T-helper 1 cell treated with Interleukin-12 subunit alpha and Interleukin-12 subunit beta and Interleukin-4 antibody, amounts not matched to agents 30 ng/mL and 1 ng/mL, for 36 hours (primary cell): ENCODE results near the gene PFKFB1. TPM values are rescaled to one million over a fixed set of nuclear protein-coding genes. Genes with fewer than 3 reads are reported as not detected.
"Not testable (repeated sequence)": the region's sequence is repeated elsewhere in the genome, so short reads cannot be mapped to it uniquely, and the experiment has no call there.

ENCODE experiments used
- intact Hi-C: fragments of 100-400 bp; cut with micrococcal nuclease; formaldehyde crosslinking; loops from one replicate; pipeline ENCODE4 v1.15.1; 2024
- total RNA-seq: library from RNA; stranded (reverse); gene quantifications from 2 replicates; pipeline ENCODE4 v1.2.3, GENCODE V29; 2022

Gene PFKFB1
- total RNA-seq, 1 donor from 2014 or later, result 0.56 TPM

DNA sequence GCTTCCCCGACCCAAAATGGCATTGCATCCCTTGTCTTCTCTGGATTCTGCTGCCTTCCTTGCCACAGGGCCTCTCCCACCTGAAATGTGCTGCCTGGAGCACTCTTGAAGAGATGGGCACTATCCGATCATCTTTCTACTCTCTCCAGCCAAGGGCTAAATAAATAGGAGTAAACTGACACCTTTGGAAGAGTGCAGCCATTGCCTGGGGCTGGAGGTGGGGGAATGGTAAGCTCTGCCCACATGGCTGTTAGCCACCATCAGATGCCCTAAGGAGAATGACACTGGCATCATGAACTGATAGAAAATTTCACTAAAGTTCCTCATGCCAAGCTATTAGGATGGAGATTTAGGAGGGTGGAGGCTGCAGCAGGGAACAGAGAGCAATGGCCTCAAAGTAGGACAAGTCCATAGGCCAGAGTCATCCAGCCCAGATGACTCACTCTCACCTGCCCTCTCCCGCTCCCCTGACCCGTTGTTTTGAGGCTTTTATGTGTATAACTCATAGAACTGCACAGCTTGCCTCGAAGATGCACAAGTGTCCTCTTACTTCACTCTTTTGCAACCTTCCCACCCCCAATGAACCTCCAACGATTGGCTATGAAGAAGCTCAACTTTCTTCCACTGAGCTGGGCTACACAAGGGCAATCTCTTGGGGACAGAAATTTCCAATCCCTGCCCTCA is 822 bp upstream of the PFKFB1 start:
- intact Hi-C loops, result loop anchor here (10.0 kb wide), 1 partner anchor 1770 kb away; the partner anchor contains the start of gene KDM5C

DNA sequence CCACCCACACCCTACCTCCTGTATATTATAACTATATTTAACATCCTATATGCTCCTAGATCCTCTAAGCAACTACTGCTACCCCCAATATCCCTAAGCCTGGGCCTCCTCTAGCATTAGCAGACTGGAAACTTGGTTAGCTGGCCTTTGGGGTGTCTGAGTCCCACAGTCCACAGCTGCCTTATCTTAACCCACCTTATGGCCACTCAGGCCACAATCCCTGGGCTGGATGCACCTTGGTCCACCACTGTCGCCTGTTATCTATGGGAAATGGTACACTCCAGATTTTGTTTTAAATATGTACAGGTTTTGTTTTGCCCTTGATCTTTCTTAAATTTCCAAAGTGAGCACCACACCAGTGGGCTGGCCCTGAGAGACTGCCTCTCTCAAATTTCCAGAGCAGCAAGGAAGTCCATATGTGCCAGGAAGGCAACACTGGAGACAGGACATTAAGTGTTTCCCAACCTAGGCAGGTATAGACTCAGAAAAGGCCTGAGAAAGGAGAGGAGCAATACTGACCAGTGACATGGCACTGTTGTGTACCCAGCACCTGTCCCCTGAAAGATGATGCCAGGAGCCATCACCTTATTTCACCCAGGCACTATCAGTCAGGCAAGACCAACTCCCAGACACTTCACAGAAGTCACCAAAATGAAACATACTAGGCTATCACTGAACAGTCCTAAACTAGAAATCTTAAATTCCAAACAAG is 921 bp downstream of the PFKFB1 start:
- intact Hi-C loops, result loop anchor here (10.0 kb wide), 1 partner anchor 1768 kb away; the partner anchor contains the start of gene KDM5C

DNA sequence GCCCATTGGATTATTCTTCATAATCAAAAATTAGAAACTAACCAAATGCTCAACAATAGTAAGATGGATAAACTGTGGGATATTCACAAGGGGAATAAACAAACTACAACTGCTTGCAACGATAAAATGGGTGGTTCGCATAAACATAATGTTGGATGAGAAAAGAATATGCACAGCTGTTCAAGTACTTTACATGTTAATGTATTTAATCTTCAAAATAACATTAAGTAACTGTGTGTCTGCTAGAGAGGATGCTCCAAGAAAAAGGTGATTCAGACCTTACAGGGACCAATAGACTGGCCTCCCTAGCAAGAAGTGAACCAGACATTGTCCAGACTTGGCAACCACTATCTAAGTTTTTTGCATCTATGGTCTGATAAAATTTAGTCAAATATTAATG is 2.3 kb downstream of the PFKFB1 start:
- intact Hi-C loops, result loop anchor here (10.0 kb wide), 1 partner anchor 1767 kb away; the partner anchor contains the start of gene KDM5C

DNA sequence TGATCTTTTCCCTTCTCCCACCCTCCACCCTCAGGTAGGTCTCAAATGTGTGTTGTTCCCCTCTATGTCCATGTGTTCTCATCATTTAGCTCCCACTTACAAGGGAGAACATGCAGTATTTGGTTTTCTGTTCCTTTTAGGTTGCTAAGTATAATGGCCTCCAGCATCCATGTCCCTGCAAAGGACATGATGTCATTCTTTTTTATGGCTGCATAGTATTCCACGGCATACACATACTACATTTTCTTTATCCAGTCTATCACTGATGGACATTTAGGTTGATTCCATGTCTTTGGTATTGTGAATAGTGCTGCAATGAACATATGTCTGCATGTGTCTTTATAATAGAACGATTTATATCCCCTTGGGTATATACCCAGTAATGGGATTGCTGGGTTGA is 10.7 kb downstream of the PFKFB1 start:
- intact Hi-C loops, result not testable (repeated sequence)

DNA sequence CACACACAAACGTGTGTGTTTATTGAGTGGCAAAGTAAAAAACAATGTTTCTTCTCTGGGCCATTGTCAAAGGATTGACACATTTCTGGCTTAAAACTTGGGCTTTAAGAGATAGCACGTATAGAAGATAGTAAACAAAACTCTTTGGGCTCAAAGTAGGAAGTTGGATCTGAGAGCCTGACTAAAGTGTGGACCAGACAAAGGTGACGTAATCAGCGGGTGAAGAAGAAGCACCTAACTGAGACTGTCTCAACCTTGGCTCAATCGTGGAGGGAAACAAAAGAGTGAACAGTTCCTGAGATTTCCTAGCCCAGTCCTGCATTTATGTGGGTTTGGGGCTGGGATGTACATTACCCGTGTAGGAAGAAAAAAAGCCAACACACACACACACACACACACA is 13.7 kb downstream of the PFKFB1 start:
- intact Hi-C loops, result no loop called here

DNA sequence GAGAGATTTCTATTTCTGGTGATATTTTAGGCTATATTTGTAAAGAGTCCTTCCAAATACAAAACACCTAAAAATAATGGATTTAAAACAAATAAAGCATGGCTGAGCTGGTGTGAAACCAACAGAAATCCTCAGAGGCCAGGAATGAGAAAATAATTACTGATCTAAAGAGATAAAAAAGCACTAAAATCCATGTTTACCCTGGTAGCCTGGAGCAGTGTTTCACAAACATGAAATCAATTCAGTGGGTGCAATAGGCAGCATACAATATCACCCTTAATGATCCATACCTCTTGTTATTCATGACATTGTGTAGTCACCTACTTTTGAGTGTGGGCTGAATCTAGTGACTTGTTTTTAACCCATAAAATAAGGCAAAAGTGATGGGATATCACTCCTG is 14.6 kb downstream of the PFKFB1 start:
- intact Hi-C loops, result no loop called here

DNA sequence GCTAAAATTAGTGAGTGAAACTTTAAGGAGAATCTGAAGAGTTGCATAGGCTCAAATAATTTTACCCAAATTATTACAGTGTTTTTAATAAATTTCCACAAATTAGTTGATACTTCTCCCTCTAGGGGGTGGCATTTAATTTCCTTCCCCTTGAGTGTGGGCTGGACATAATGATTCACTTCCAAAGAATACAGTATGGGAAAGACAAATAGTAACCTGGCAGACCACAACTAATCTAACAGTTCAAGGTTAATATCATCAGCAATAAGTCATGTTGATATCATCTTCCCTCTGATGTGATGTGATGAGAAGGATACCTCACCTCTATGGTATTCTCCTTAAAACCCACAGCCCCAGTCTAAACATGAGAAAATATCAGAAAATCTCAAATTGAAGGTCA is 15.5 kb downstream of the PFKFB1 start:
- intact Hi-C loops, result no loop called here

DNA sequence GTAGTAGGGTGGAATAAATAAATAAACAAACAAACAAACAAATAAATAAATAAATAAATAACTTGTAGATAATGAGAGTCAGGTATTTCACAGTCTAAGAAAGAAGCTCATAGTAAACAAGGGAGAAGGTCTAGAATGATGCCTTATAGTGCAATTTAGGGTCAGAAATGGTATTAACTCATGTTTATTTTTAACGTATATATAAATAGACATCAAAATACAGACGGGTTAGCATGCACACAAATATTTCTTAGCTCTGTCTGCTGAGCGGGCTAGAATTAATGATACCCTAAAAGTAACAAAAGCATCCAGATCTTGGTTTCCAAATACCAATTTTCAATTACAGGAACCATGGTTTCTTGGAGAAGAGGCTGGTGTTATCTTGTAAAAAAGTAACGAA is 16.6 kb downstream of the PFKFB1 start:
- intact Hi-C loops, result no loop called here

DNA sequence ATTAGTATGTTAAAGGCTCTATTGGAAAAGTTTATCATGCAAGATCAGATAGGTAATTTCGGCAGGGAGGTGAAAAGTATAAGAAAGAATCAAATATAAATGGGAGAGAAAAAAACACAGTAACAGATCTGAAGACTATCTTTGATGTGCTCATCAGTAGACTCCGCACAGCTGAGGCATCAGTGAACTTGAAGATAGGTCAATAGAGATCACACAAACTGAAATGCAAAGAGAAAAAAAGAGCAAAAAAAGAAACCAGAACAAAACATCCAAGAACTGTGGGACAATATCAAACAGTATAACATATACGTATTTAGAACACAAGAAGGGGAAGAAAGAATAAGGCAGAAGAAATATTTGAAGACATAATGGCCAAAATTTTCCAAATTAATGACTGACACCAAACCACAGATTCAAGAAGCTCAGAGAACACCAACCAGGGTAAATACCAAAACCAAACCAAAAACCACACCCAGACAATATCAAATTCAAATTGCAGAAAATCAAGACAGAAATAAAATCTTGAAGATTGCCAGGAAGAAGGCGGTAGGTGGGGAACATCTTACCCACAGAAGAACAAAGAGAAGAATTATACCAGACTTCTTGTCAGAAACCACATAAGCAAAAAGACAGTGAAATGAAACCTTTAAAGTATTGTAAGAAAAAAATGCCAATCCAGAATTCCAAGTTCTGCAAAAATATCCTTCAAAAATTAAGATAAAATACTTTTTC is 29.1 kb downstream of the PFKFB1 start:
- intact Hi-C loops, result no loop called here

DNA sequence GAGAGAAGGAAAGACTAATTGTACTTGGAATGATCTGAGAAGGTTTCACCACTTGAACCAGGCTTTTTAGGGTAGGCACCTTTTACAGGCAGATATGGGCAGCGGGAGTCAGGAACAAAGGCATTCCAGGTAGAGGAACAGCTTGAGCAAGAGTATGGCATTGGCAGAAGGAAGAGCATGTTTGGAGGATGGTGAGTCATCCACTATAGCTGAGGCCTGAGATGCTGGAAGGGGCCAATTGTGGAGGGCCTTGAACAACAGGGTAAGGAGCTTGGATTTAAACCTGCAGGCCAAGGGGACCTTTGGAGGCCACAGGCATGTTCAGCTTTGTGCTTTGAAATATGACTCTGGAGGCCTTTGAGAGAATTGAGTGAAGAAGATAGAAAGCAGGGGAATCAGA is 32.2 kb downstream of the PFKFB1 start:
- intact Hi-C loops, result no loop called here

DNA sequence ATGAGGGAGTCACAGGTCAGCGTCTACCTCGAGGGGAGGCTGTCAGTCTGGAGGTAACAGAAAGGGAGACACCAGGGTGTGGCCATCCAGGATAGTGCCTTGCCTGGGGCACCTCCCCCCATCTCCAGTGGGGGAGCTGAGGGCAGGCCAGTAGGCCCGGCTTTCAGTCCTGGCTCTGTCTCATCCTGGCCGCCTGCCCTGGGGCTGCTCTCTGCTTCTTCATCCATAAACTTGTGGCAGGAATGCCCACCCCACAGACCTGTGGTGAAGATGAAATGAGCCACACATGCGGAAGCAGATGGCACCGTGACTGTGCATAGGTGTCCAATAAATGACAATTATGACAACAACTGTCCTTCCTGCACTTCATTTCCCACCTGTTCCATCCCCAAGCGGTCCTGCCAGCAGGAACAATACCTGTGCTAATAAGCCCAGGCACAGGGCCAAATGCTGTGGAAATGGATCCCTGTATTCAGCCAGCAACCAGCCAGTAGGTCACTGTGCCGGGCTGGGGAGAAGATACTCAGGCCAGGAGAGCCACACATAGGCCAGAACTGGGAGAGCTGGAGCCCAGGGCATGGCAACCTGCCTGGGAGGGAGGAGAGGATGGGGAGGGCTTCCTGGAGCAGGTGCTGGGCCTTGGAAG is 43.1 kb downstream of the PFKFB1 start:
- intact Hi-C loops, result no loop called here

DNA sequence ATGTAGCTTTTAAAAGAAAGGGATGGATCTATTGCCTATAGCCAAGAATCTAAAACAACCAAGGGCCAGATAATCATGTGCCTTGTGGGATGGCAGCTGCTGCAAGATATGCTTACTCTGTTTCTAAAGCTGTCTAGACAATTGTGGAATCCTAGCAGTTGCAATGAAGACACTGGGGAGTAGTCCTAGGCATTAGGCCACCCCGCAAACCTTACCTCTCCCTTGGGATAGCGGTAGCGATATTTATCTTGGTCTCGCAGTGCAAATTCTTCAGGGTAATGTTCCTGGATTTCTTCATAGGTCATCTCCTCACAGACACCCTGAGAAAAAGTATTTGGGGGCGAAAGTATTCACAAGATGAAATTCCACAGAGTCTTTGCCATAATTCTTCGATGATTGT is 48.8 kb downstream of the PFKFB1 start:
- intact Hi-C loops, result no loop called here

DNA sequence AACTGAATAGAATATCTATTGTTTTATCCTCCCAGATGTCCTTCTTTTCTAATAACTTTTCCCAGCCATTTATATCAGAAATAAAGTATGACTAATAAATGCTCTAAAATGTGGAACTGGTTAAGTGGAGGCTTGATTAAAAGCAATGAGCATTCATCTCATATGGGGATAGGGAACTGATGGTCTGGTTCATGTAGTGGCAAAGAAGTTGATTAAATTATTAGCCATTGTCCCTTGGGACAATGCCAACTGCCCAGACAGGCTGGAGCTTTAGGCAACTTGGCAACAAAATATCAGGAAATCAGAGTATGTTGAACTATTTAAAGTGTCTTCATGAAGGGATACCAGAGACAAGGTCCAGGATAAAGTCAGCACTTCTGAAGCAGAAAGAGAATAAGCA is 49.2 kb downstream of the PFKFB1 start:
- intact Hi-C loops, result no loop called here

DNA sequence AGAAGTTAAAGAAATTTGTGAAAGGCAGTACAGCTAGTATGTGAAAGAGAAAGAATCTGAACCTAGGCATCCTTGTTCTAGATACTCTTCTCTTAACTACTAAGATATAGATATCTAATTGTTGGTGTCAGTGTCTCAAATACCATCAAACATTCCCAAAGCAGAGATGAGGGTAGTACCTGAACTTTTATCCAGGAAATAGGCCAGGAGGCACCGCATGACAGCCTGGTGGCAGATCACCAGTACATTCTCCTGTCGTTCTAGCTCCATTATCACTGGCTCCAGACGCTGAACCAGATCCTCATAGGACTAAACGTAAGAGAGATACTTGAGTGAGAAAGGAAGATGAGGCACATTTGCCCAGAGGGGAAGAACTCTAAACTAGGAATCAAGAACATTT is 56.6 kb downstream of the PFKFB1 start:
- intact Hi-C loops, result no loop called here

DNA sequence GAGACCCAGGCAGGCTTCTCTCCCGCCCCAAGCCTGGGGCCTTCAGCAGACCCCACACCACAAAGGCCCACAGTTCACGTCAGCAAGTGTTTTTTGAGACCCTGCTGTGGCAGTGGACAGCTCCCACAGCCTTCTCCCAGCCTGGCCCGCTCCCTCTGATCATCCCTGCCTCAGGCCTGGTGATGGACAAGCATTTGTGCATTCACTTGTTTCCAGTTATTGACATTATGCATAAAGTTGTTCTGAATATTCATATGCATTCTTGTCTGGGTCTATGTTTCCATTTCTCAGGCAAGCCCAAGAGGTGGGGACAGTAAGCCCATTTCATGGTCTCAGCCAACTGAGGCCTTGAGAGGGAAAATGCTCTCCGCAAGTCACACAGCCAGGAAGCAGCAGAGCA is 58.7 kb downstream of the PFKFB1 start:
- intact Hi-C loops, result no loop called here

DNA sequence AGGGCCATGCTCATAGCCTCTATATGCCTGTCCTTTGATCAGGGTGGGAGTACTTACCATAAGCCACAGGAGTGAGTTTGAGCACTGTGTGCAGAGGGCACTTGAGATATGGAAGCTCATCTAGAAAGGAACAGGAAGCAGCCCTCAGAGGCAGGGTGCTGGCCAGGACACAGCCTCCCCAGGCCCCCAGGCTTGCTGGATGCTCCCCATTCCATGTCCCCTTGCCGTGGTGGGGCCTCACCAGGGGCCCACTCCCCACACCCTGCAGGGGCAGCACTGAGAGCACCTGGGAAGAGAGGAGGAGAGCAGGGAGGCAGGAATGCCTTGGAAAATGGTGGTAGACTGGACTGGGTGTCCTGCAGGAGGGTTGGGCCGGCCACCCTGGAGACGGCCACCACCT is 59.1 kb downstream of the PFKFB1 start:
- intact Hi-C loops, result no loop called here

DNA sequence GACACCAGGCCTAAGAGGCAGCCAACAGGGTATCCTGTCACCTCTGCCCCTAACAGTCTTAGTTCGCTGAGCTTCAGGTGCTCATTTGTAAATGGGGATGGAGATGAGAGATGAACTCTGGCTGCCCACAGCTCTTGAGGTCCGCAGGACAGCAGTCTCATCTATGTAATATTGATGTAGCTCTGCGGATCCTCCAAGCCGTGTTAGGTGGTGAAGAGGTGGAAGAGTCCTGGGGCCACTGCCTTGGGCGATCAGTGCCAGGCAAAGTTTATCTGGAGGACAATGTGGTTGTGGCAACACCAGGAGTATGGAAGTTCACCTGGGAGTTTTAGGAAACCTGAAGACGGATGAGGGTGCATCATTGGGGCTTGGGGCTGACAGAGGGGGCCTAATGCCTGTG is 59.9 kb downstream of the PFKFB1 start:
- intact Hi-C loops, result no loop called here

DNA sequence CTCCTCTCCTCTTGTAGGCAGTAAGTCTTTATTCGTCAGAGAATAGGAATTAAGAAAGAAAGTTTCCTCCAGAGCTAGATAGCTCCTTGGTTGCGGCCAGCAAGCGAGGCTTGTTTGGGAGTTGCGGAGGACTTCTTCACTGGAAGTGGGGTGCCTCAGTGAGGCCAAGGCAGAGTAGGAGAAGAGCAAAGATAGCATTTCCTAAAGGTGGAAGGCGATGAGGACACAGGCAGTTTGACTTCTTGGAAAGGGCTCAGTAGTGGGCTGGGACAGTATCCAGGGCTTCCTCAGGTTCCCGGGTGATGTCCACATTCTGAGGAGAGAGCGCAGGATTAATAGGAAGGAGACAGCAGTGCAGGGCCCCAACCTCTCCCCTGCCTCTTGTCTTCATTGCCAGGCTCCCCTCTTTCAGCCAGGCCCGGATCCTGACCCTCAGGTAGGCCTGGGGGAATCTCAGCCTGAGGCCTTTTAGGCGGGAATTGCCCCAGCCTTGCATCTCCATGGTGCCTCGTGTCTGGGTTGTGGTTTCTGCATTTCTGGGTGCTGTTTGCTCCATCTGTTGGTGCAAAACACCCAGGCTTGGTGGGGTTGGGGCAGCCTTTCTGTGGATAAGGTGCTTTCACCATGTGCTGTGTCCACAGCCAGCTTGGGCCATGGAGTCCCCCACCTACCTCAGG is 60.7 kb downstream of the PFKFB1 start:
- intact Hi-C loops, result no loop called here

DNA sequence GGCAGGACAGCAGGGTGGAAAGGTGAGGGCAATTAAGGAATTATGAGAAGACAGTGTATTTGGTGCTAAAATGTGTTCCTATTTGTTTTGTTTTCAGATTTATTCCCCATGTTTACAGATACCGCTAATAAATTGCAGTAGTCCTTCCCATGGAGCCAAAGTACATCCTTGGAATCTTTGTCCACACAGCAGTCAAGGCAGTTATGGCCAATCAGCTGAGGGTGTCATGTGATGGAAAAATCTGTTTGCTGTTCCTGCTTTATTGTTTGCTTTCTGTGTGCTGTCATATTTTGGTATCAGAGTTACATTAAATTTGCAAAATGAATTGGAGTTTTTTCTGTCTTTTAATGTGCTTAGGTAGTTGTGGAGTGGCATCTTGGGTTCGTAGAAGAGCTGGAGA is 62.9 kb downstream of the PFKFB1 start:
- intact Hi-C loops, result no loop called here

DNA sequence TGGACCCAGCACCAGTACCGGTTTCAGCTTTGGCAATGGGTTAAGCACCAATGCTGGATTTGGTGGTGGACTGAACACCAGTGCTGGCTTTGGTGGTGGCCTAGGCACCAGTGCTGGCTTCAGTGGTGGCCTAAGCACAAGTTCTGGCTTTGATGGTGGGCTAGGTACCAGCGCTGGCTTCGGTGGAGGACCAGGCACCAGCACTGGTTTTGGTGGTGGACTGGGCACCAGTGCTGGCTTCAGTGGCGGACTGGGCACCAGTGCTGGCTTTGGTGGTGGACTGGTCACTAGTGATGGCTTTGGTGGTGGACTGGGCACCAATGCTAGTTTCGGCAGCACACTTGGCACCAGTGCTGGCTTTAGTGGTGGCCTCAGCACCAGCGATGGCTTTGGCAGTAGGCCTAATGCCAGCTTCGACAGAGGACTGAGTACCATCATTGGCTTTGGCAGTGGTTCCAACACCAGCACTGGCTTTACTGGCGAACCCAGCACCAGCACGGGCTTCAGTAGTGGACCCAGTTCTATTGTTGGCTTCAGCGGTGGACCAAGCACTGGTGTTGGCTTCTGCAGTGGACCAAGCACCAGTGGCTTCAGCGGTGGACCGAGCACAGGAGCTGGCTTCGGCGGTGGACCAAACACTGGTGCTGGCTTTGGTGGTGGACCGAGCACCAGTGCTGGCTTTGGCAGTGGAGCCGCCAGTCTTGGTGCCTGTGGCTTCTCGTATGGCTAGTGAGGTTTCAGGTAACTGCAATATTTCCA is 63.5 kb downstream of the PFKFB1 start:
- intact Hi-C loops, result no loop called here

DNA sequence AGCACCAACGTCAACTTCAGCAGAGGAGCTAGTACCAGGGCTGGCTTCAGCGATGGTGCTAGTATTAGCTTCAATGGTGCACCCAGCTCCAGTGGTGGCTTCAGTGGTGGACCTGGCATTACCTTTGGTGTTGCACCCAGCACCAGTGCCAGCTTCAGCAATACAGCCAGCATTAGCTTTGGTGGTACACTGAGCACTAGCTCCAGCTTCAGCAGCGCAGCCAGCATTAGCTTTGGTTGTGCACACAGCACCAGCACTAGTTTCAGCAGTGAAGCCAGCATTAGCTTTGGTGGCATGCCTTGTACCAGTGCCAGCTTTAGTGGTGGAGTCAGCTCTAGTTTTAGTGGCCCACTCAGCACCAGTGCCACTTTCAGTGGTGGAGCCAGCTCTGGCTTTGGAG is 65.1 kb downstream of the PFKFB1 start:
- intact Hi-C loops, result no loop called here
